Gastroesophageal sphincter (tissue), 4 donors: Measurements from ENCODE around the gene CRYBG3. TPM values are rescaled to one million over a fixed set of nuclear protein-coding genes. Genes with fewer than 3 reads are reported as not detected.

Source experiments
- ATAC-seq: fragments of 150-250 bp; one replicate; pipeline ENCODE4 v1.9.1; 2016; ENCODE audit warnings: mild to moderate bottlenecking, moderate library complexity
- H3K27ac ChIP-seq, 4 donors: fragments of 200-600 bp; sonication (generic) in 3 of 4; 1 replicate in 3 of 4; 2 replicates in 1 of 4; pipeline ENCODE4 v1.5.1; 2016 to 2019
- H3K27me3 ChIP-seq: fragments of 200-600 bp; sonication (generic); one replicate; pipeline ENCODE4 v1.5.1; 2019
- H3K36me3 ChIP-seq, 2 donors: fragments of 200-600 bp; sonication (generic); one replicate each; pipeline ENCODE4 v1.5.1; 2019; ENCODE audit warnings: control low read depth in 1 of 2
- H3K4me1 ChIP-seq, 3 donors: fragments of 200-600 bp; sonication (generic); 1 replicate in 2 of 3; 2 replicates in 1 of 3; pipeline ENCODE4 v1.5.1; 2016 to 2019; ENCODE audit warnings: control low read depth in 2 of 3
- H3K4me3 ChIP-seq, 2 donors: fragments of 200-600 bp; sonication (generic); one replicate each; pipeline ENCODE4 v1.5.1; 2019; ENCODE audit warnings: mild to moderate bottlenecking in 1 of 2, moderate library complexity in 1 of 2
- H3K9me3 ChIP-seq, 3 donors: fragments of 200-600 bp; sonication (generic); one replicate each; pipeline ENCODE4 v1.5.1; 2017 to 2019; ENCODE audit warnings: control low read depth in 2 of 3
- CTCF ChIP-seq, 4 experiments: fragments of 200-600 bp in 2 of 4; fragments of 450-650 bp in 2 of 4; sonication (generic) in 1 of 4; IDR thresholded peaks; one replicate each; pipeline ENCODE4 v1.5.1; 2017 to 2019; ENCODE audit warnings: antibody characterized with exemption in 4 of 4, mild to moderate bottlenecking in 2 of 4, moderate library complexity in 2 of 4
- EP300 ChIP-seq: sonication (generic); formaldehyde crosslinking; IDR thresholded peaks from one replicate; pipeline ENCODE4 v1.6.1; 2017; ENCODE audit warnings: antibody characterized with exemption, mild to moderate bottlenecking
- POLR2A ChIP-seq, 2 donors: fragments of 450-650 bp; IDR thresholded peaks; one replicate each; pipeline ENCODE4 v1.6.1; 2017; ENCODE audit warnings: antibody characterized with exemption in 2 of 2, mild to moderate bottlenecking in 2 of 2, moderate library complexity in 1 of 2
- POLR2AphosphoS5 ChIP-seq: sonication (generic); formaldehyde crosslinking; IDR thresholded peaks from one replicate; pipeline ENCODE4 v1.6.1; 2017; ENCODE audit warnings: antibody characterized with exemption
- WGBS, 2 donors: methylation state at CpG; one replicate each; pipeline ENCODE4 v1.1.5; 2018; ENCODE audit warnings: low coverage in 1 of 2; 5-methylcytosine and 5-hydroxymethylcytosine counted together
- total RNA-seq, 4 donors: library from RNA; depleted of rRNA; stranded (reverse); fragments of >200 nt; gene quantifications; one replicate each; pipeline ENCODE4 v1.1.0, GENCODE V29; 2016

Gene CRYBG3
- total RNA-seq, 4 donors from 2014 or later: 22.2 to 52.4 (median 28.9) TPM

- Histone ChIP-seq H3K9me3 (no peaks in the 10 kb centered on the region), H3K27me3 (no peaks in the 10 kb centered on the region), H3K36me3 (peaks cover 0 to 70% of the 10 kb centered on the region in 2 donors), H3K4me1 (no peaks in the 10 kb centered on the region), H3K27ac (no peak overlapping the region), H3K4me3 (no peak overlapping the region)
- no peak for ATAC-seq
- WGBS, 2 donors: 86 to 91% methylated on average over 1 of the region's 1 CpG
- TF ChIP-seq EP300: no peak
- TF ChIP-seq CTCF (IDR thresholded peaks at IDR 0.05): no peak
- no peak for TF ChIP-seq POLR2AphosphoS5
- TF ChIP-seq POLR2A (IDR thresholded peaks at IDR 0.05): no peak
Measured at GRCh38 chr3:97892852-97893251, 71.0 kb downstream of the CRYBG3 start.

GRCh38 chr3:97895216-97895615, 73.4 kb downstream of the CRYBG3 start:
- ATAC-seq: no peak
- H3K4me1 ChIP-seq: no peaks in the 10 kb centered on the region
- H3K36me3 ChIP-seq: peaks cover 0 to 59% of the 10 kb centered on the region in 2 donors
- H3K27me3 ChIP-seq: no peaks in the 10 kb centered on the region
- H3K27ac ChIP-seq: no peak overlapping the region
- H3K9me3 ChIP-seq: no peaks in the 10 kb centered on the region
- H3K4me3 ChIP-seq: no peak overlapping the region
- WGBS, 2 donors: 90 to 91% methylated on average over 3 of the region's 3 CpGs
- TF ChIP-seq EP300: no peak
- TF ChIP-seq POLR2A (IDR thresholded peaks at IDR 0.05): no peak
- no peak for TF ChIP-seq POLR2AphosphoS5
- TF ChIP-seq CTCF (IDR thresholded peaks at IDR 0.05): no peak

GRCh38 chr3:97896129-97896528, 74.3 kb downstream of the CRYBG3 start:
- no peak overlapping the region for H3K27ac ChIP-seq
- TF ChIP-seq POLR2A (IDR thresholded peaks at IDR 0.05) (no peak), POLR2AphosphoS5 (no peak), CTCF (IDR thresholded peaks at IDR 0.05) (no peak), EP300 (no peak)
- H3K27me3 ChIP-seq: no peaks in the 10 kb centered on the region
- ATAC-seq: no peak
- 100% methylated on average over 1 of the region's 1 CpG for WGBS, 2 donors
- H3K4me3 ChIP-seq: no peak overlapping the region
- no peaks in the 10 kb centered on the region for H3K4me1 ChIP-seq
- H3K36me3 ChIP-seq: peaks cover 0 to 66% of the 10 kb centered on the region in 2 donors
- H3K9me3 ChIP-seq: no peaks in the 10 kb centered on the region

GRCh38 chr3:97896547-97896946, 74.7 kb downstream of the CRYBG3 start:
- peaks cover 0 to 62% of the 10 kb centered on the region in 2 donors for H3K36me3 ChIP-seq
- H3K27ac ChIP-seq: no peak overlapping the region
- no peaks in the 10 kb centered on the region for H3K27me3 ChIP-seq
- no peaks in the 10 kb centered on the region for H3K9me3 ChIP-seq
- TF ChIP-seq POLR2AphosphoS5 (no peak), CTCF (IDR thresholded peaks at IDR 0.05) (no peak), POLR2A (IDR thresholded peaks at IDR 0.05) (no peak), EP300 (no peak)
- no peak overlapping the region for H3K4me3 ChIP-seq
- H3K4me1 ChIP-seq: no peaks in the 10 kb centered on the region
- no peak for ATAC-seq
- WGBS, 2 donors: 92% methylated on average over 2 to 3 of the region's 3 CpGs

GRCh38 chr3:97899331-97899730, 77.5 kb downstream of the CRYBG3 start:
- no peak overlapping the region for H3K4me3 ChIP-seq
- no peak overlapping the region for H3K27ac ChIP-seq
- H3K27me3 ChIP-seq: no peaks in the 10 kb centered on the region
- H3K4me1 ChIP-seq: peaks cover 0 to 7% (median 0%) of the 10 kb centered on the region in 3 donors
- TF ChIP-seq CTCF (IDR thresholded peaks at IDR 0.05) (no peak), POLR2AphosphoS5 (no peak), EP300 (no peak), POLR2A (IDR thresholded peaks at IDR 0.05) (no peak)
- no peak for ATAC-seq
- H3K36me3 ChIP-seq: peaks cover 0 to 47% of the 10 kb centered on the region in 2 donors
- H3K9me3 ChIP-seq: no peaks in the 10 kb centered on the region
